Mesendoderm (in vitro differentiated cells): ENCODE results near the gene C15orf39.

ENCODE experiments used
- DNase-seq: peaks from one replicate; pipeline ENCODE4 v3.0.0; 2013
- H2AK5ac ChIP-seq: 2 replicates; pipeline ENCODE4 v1.6.1; 2013; ENCODE audit warnings: low read length, inconsistent platforms
- H2BK120ac ChIP-seq: 2 replicates; pipeline ENCODE4 v1.6.1; 2013; ENCODE audit warnings: low read depth, mild to moderate bottlenecking, low read length, moderate library complexity, mixed read lengths
- H2BK15ac ChIP-seq: replicated peaks from 2 replicates; pipeline ENCODE4 v1.6.1; 2013; ENCODE audit warnings: low read depth, mild to moderate bottlenecking, moderate library complexity
- H2BK5ac ChIP-seq: 2 replicates; pipeline ENCODE4 v1.6.1; 2013; ENCODE audit warnings: low read length, inconsistent platforms
- H3K18ac ChIP-seq: 2 replicates; pipeline ENCODE4 v1.6.1; 2013; ENCODE audit warnings: mild to moderate bottlenecking, low read length, mixed read lengths
- H3K23ac ChIP-seq: one replicate; pipeline ENCODE4 v1.6.1; 2013; ENCODE audit warnings: low read length
- H3K27ac ChIP-seq: 2 replicates; pipeline ENCODE4 v1.5.1; 2013; ENCODE audit warnings: low read depth, mild to moderate bottlenecking, inconsistent platforms, low read length, moderate library complexity
- H3K27me3 ChIP-seq: 2 replicates; pipeline ENCODE4 v1.6.1; 2013; ENCODE audit warnings: low read length, control low read depth, mild to moderate bottlenecking, inconsistent platforms; ENCODE audit not compliant: insufficient read depth, poor library complexity
- H3K36me3 ChIP-seq: 2 replicates; pipeline ENCODE4 v1.6.1; 2013; ENCODE audit warnings: low read length, inconsistent platforms; ENCODE audit not compliant: control insufficient read depth, insufficient read depth
- H3K4ac ChIP-seq: one replicate; pipeline ENCODE4 v1.6.1; 2013; ENCODE audit warnings: low read depth, mild to moderate bottlenecking, low read length, moderate library complexity
- H3K4me1 ChIP-seq: 2 replicates; pipeline ENCODE4 v1.6.1; 2013; ENCODE audit warnings: low read depth, low read length, inconsistent platforms; ENCODE audit not compliant: control insufficient read depth
- H3K4me2 ChIP-seq: 2 replicates; pipeline ENCODE4 v1.6.1; 2013; ENCODE audit warnings: low read length
- H3K4me3 ChIP-seq: 2 replicates; pipeline ENCODE4 v1.5.1; 2013; ENCODE audit warnings: mild to moderate bottlenecking, low read length
- H3K56ac ChIP-seq: one replicate; pipeline ENCODE4 v1.6.1; 2013; ENCODE audit warnings: low read length
- H3K79me1 ChIP-seq: 2 replicates; pipeline ENCODE4 v1.6.1; 2013; ENCODE audit warnings: low read length, inconsistent platforms
- H3K79me2 ChIP-seq: 2 replicates; pipeline ENCODE4 v1.6.1; 2013; ENCODE audit warnings: mild to moderate bottlenecking, low read length; ENCODE audit not compliant: control insufficient read depth, insufficient read depth
- H3K9ac ChIP-seq: 2 replicates; pipeline ENCODE4 v1.6.1; 2013; ENCODE audit warnings: low read length, inconsistent platforms
- H4K5ac ChIP-seq: one replicate; pipeline ENCODE4 v1.6.1; 2013; ENCODE audit warnings: low read length
- H4K8ac ChIP-seq: one replicate; pipeline ENCODE4 v1.6.1; 2013; ENCODE audit warnings: low read depth, mild to moderate bottlenecking, control low read depth, low read length, moderate library complexity
- WGBS: extraction: QIAGEN DNeasy Blood & Tissue Kit; methylation state at CpG from one replicate; pipeline ENCODE4 v1.1.7; 2013; ENCODE audit warnings: low lambda C conversion rate, missing lambda C conversion rate; ENCODE audit not compliant: insufficient coverage; ENCODE audit errors: extremely low coverage; 5-methylcytosine and 5-hydroxymethylcytosine counted together

Gene C15orf39

GRCh38 chr15:75181780-75182179, 19.9 kb upstream of the C15orf39 start:
- H2BK120ac ChIP-seq: no peak overlapping the region
- H3K4me3 ChIP-seq: no peak overlapping the region
- H3K79me2 ChIP-seq: no peaks in the 10 kb centered on the region
- no peak overlapping the region for H3K4me2 ChIP-seq
- H4K5ac ChIP-seq: no peak overlapping the region
- H3K4me1 ChIP-seq: peaks cover 1% of the 10 kb centered on the region
- H3K36me3 ChIP-seq: no peaks in the 10 kb centered on the region
- no peaks in the 10 kb centered on the region for H3K79me1 ChIP-seq
- no peak overlapping the region for H2BK5ac ChIP-seq
- no peak overlapping the region for H2AK5ac ChIP-seq
- no peak overlapping the region for H3K27ac ChIP-seq
- H3K18ac ChIP-seq: no peak overlapping the region
- no peak overlapping the region for H3K23ac ChIP-seq
- no peak overlapping the region for H4K8ac ChIP-seq
- H3K56ac ChIP-seq: no peak overlapping the region
- H3K27me3 ChIP-seq: no peaks in the 10 kb centered on the region
- WGBS: no CpG with 5 or more reads among the region's 5 CpGs
- no peak overlapping the region for H3K4ac ChIP-seq
- DNase-seq: no peak
- no peak overlapping the region for H3K9ac ChIP-seq
- H2BK15ac ChIP-seq: no peak overlapping the region

GRCh38 chr15:75182187-75183131, 19.2 kb upstream of the C15orf39 start:
- Histone ChIP-seq H3K79me1 (no peaks in the 10 kb centered on the region), H3K79me2 (no peaks in the 10 kb centered on the region), H3K18ac (no peak overlapping the region), H3K36me3 (no peaks in the 10 kb centered on the region), H2BK120ac (no peak overlapping the region), H2BK5ac (no peak overlapping the region), H3K56ac (no peak overlapping the region), H4K8ac (no peak overlapping the region), H3K4ac (no peak overlapping the region), H3K27ac (no peak overlapping the region), H3K4me3 (no peak overlapping the region), H3K4me1 (peaks cover 1% of the 10 kb centered on the region), H2BK15ac (no peak overlapping the region), H3K9ac (no peak overlapping the region), H4K5ac (no peak overlapping the region), H3K23ac (no peak overlapping the region), H3K27me3 (no peaks in the 10 kb centered on the region), H2AK5ac (no peak overlapping the region), H3K4me2 (no peak overlapping the region)
- DNase-seq: no peak
- WGBS: no CpG with 5 or more reads among the region's 12 CpGs

GRCh38 chr15:75185271-75186029, 16.2 kb upstream of the C15orf39 start:
- no peak overlapping the region for H2BK5ac ChIP-seq
- no peak overlapping the region for H4K8ac ChIP-seq
- H3K4me3 ChIP-seq: no peak overlapping the region
- H3K27me3 ChIP-seq: no peaks in the 10 kb centered on the region
- H3K9ac ChIP-seq: no peak overlapping the region
- H3K36me3 ChIP-seq: no peaks in the 10 kb centered on the region
- no peak overlapping the region for H3K4me2 ChIP-seq
- H4K5ac ChIP-seq: no peak overlapping the region
- H2BK120ac ChIP-seq: no peak overlapping the region
- no peak overlapping the region for H3K27ac ChIP-seq
- H2AK5ac ChIP-seq: no peak overlapping the region
- no peak overlapping the region for H3K56ac ChIP-seq
- H2BK15ac ChIP-seq: no peak overlapping the region
- H3K23ac ChIP-seq: no peak overlapping the region
- no peak overlapping the region for H3K18ac ChIP-seq
- H3K79me1 ChIP-seq: no peaks in the 10 kb centered on the region
- WGBS: no CpG with 5 or more reads among the region's 5 CpGs
- DNase-seq: no peak
- H3K4ac ChIP-seq: no peak overlapping the region
- H3K4me1 ChIP-seq: no peaks in the 10 kb centered on the region
- no peaks in the 10 kb centered on the region for H3K79me2 ChIP-seq

GRCh38 chr15:75186044-75186443, 15.6 kb upstream of the C15orf39 start:
- Histone ChIP-seq H3K4me3 (no peak overlapping the region), H3K27me3 (no peaks in the 10 kb centered on the region), H2BK15ac (no peak overlapping the region), H2AK5ac (no peak overlapping the region), H3K4me2 (no peak overlapping the region), H4K5ac (no peak overlapping the region), H3K4me1 (no peaks in the 10 kb centered on the region), H3K9ac (no peak overlapping the region), H3K23ac (no peak overlapping the region), H3K79me1 (no peaks in the 10 kb centered on the region), H2BK5ac (no peak overlapping the region), H3K79me2 (no peaks in the 10 kb centered on the region), H4K8ac (no peak overlapping the region), H3K4ac (no peak overlapping the region), H3K27ac (no peak overlapping the region), H3K18ac (no peak overlapping the region), H3K56ac (no peak overlapping the region), H2BK120ac (no peak overlapping the region), H3K36me3 (no peaks in the 10 kb centered on the region)
- no CpG with 5 or more reads among the region's 4 CpGs for WGBS
- DNase-seq: no peak

GRCh38 chr15:75188499-75188898, 13.2 kb upstream of the C15orf39 start:
- H3K23ac ChIP-seq: no peak overlapping the region
- H2BK120ac ChIP-seq: no peak overlapping the region
- H3K4me2 ChIP-seq: no peak overlapping the region
- no peaks in the 10 kb centered on the region for H3K27me3 ChIP-seq
- H2AK5ac ChIP-seq: no peak overlapping the region
- H4K8ac ChIP-seq: no peak overlapping the region
- no peak overlapping the region for H3K27ac ChIP-seq
- no peaks in the 10 kb centered on the region for H3K79me1 ChIP-seq
- no peak overlapping the region for H3K18ac ChIP-seq
- H3K9ac ChIP-seq: no peak overlapping the region
- no peak for DNase-seq
- no CpG with 5 or more reads among the region's 6 CpGs for WGBS
- H3K4me3 ChIP-seq: no peak overlapping the region
- H3K56ac ChIP-seq: no peak overlapping the region
- H2BK15ac ChIP-seq: no peak overlapping the region
- H3K36me3 ChIP-seq: no peaks in the 10 kb centered on the region
- no peaks in the 10 kb centered on the region for H3K79me2 ChIP-seq
- H3K4me1 ChIP-seq: no peaks in the 10 kb centered on the region
- H4K5ac ChIP-seq: no peak overlapping the region
- H3K4ac ChIP-seq: no peak overlapping the region
- H2BK5ac ChIP-seq: no peak overlapping the region
